Measurements from ENCODE around the gene HYOU1.
A peak's percentile ranks its signal among the peaks of the same experiment; 100 is the strongest.

HYOU1 gene

GRCh38 chr11:119092880-119093842, 36.2 kb upstream of the HYOU1 start:
- Mint-ChIP-seq H3K9me3 (no peaks in the 10 kb centered on the region), H3K4me3 (peak overlapping the region; percentile 97), H3K27ac (peak overlapping the region; percentile 88), H3K27me3 (peaks cover 9% of the 10 kb centered on the region), H3K4me1 (peaks cover 73% of the 10 kb centered on the region), H3K36me3 (peaks cover 60% of the 10 kb centered on the region)
- CTCF ChIA-PET = interaction anchor here (0.6 to 1.6 kb wide), 5 partner anchors 9 to 245 kb away, joined by 3 to 6 read pairs (median 3); partner anchors contain the start of genes C2CD2L and VPS11
- no peak for DNase-seq

- Mint-ChIP-seq H3K27ac (peak overlapping the region; percentile 69), H3K9me3 (no peaks in the 10 kb centered on the region), H3K4me3 (peak overlapping the region; percentile 97), H3K4me1 (peaks cover 77% of the 10 kb centered on the region), H3K27me3 (peaks cover 9% of the 10 kb centered on the region), H3K36me3 (peaks cover 53% of the 10 kb centered on the region)
- CTCF ChIA-PET = interaction anchor here (0.6 to 0.9 kb wide), 5 partner anchors 10 to 246 kb away, joined by 3 to 5 read pairs (median 3); partner anchors contain the start of genes C2CD2L, DPAGT1 and VPS11
- no peak for DNase-seq
Measured at GRCh38 chr11:119091966-119092879, 35.2 kb upstream of the HYOU1 start.

GRCh38 chr11:119091178-119091577, 34.2 kb upstream of the HYOU1 start:
- H3K4me3 Mint-ChIP-seq = no peak overlapping the region
- H3K9me3 Mint-ChIP-seq = no peaks in the 10 kb centered on the region
- peaks cover 9% of the 10 kb centered on the region for H3K27me3 Mint-ChIP-seq
- H3K27ac Mint-ChIP-seq = no peak overlapping the region
- no peak for DNase-seq
- H3K36me3 Mint-ChIP-seq = peaks cover 42% of the 10 kb centered on the region
- peaks cover 74% of the 10 kb centered on the region for H3K4me1 Mint-ChIP-seq
- CTCF ChIA-PET = interaction anchor here (0.9 kb wide), 1 partner anchor 11 kb away, joined by 3 read pairs; the partner anchor contains the start of gene DPAGT1

GRCh38 chr11:119089319-119089718, 32.3 kb upstream of the HYOU1 start:
- Mint-ChIP-seq H3K27me3 (no peaks in the 10 kb centered on the region), H3K4me3 (no peak overlapping the region), H3K9me3 (no peaks in the 10 kb centered on the region), H3K36me3 (peaks cover 29% of the 10 kb centered on the region), H3K4me1 (peaks cover 79% of the 10 kb centered on the region), H3K27ac (no peak overlapping the region)
- CTCF ChIA-PET = no interaction called here
- DNase-seq = no peak

- Mint-ChIP-seq H3K27me3 (no peaks in the 10 kb centered on the region), H3K4me1 (peaks cover 76% of the 10 kb centered on the region), H3K27ac (no peak overlapping the region), H3K9me3 (no peaks in the 10 kb centered on the region), H3K36me3 (peaks cover 20% of the 10 kb centered on the region), H3K4me3 (no peak overlapping the region)
- DNase-seq = no peak
- CTCF ChIA-PET = interaction anchor here (0.8 kb wide), 1 partner anchor 23 kb away, joined by 3 read pairs; no protein-coding TSS in a partner anchor
Measured at GRCh38 chr11:119088406-119088805, 31.4 kb upstream of the HYOU1 start.

- Mint-ChIP-seq H3K27ac (peak overlapping the region; percentile 64), H3K27me3 (no peaks in the 10 kb centered on the region), H3K4me1 (peaks cover 70% of the 10 kb centered on the region), H3K4me3 (no peak overlapping the region), H3K9me3 (no peaks in the 10 kb centered on the region), H3K36me3 (peaks cover 14% of the 10 kb centered on the region)
- no peak for DNase-seq
- CTCF ChIA-PET = interaction anchor here (0.8 to 1.0 kb wide), 2 partner anchors 12 to 22 kb away, joined by 3 read pairs; no protein-coding TSS in a partner anchor
Measured at GRCh38 chr11:119087747-119088241, 30.8 kb upstream of the HYOU1 start.

GRCh38 chr11:119087123-119087522, 30.1 kb upstream of the HYOU1 start:
- Mint-ChIP-seq H3K4me3 (no peak overlapping the region), H3K27ac (no peak overlapping the region), H3K9me3 (no peaks in the 10 kb centered on the region), H3K36me3 (peaks cover 9% of the 10 kb centered on the region), H3K27me3 (no peaks in the 10 kb centered on the region), H3K4me1 (peaks cover 63% of the 10 kb centered on the region)
- CTCF ChIA-PET = interaction anchor here (0.6 to 1.0 kb wide), 2 partner anchors 11 to 125 kb away, joined by 3 read pairs; no protein-coding TSS in a partner anchor
- DNase-seq = no peak

- Mint-ChIP-seq H3K4me1 (peaks cover 51% of the 10 kb centered on the region), H3K36me3 (peaks cover 14% of the 10 kb centered on the region), H3K27me3 (no peaks in the 10 kb centered on the region), H3K9me3 (no peaks in the 10 kb centered on the region), H3K4me3 (peak overlapping the region; percentile 98), H3K27ac (peak overlapping the region; percentile 91)
- CTCF ChIA-PET = interaction anchor here (0.7 to 1.7 kb wide), 8 partner anchors 14 to 253 kb away, joined by 3 to 7 read pairs (median 4); partner anchors contain the start of gene VPS11
- DNase-seq = no peak
Measured at GRCh38 chr11:119085437-119085847, 28.4 kb upstream of the HYOU1 start.

GRCh38 chr11:119084663-119085436, 27.8 kb upstream of the HYOU1 start, which contains the start of gene HMBS:
Gene HMBS, plus strand, starts transcription at chr11:119084881. Its CDS starts 153 bp downstream, at chr11:119085034.
- peak; percentile 91 for DNase-seq
- H3K27ac Mint-ChIP-seq = peak within 1 kb of the TSS; percentile 91
- H3K9me3 Mint-ChIP-seq = no peaks in the 10 kb centered on the region
- peaks cover 45% of the 10 kb centered on the region for H3K4me1 Mint-ChIP-seq
- H3K27me3 Mint-ChIP-seq = no peaks in the 10 kb centered on the region
- H3K4me3 Mint-ChIP-seq = peak within 1 kb of the TSS; percentile 98
- CTCF ChIA-PET = interaction anchor here (0.6 to 1.7 kb wide), 9 partner anchors 15 to 254 kb away, joined by 3 to 7 read pairs (median 3); partner anchors contain the start of gene VPS11
- peaks cover 16% of the 10 kb centered on the region for H3K36me3 Mint-ChIP-seq

GRCh38 chr11:119081682-119082260, 24.8 kb upstream of the HYOU1 start:
- no peaks in the 10 kb centered on the region for H3K27me3 Mint-ChIP-seq
- no peaks in the 10 kb centered on the region for H3K9me3 Mint-ChIP-seq
- DNase-seq = no peak
- H3K36me3 Mint-ChIP-seq = peaks cover 35% of the 10 kb centered on the region
- no peak overlapping the region for H3K4me3 Mint-ChIP-seq
- CTCF ChIA-PET = interaction anchor here (1.1 kb wide), 1 partner anchor 14 kb away, joined by 6 read pairs; the partner anchor contains the start of gene VPS11
- H3K27ac Mint-ChIP-seq = no peak overlapping the region
- H3K4me1 Mint-ChIP-seq = peaks cover 18% of the 10 kb centered on the region

GRCh38 chr11:119078675-119079420, 21.8 kb upstream of the HYOU1 start:
- CTCF ChIA-PET = no interaction called here
- no peak for DNase-seq
- H3K27me3 Mint-ChIP-seq = no peaks in the 10 kb centered on the region
- no peak overlapping the region for H3K27ac Mint-ChIP-seq
- H3K4me1 Mint-ChIP-seq = no peaks in the 10 kb centered on the region
- peaks cover 47% of the 10 kb centered on the region for H3K36me3 Mint-ChIP-seq
- no peak overlapping the region for H3K4me3 Mint-ChIP-seq
- H3K9me3 Mint-ChIP-seq = no peaks in the 10 kb centered on the region

GRCh38 chr11:119077839-119078238, 20.8 kb upstream of the HYOU1 start:
- Mint-ChIP-seq H3K36me3 (peaks cover 57% of the 10 kb centered on the region), H3K4me1 (no peaks in the 10 kb centered on the region), H3K27ac (peak overlapping the region; percentile 6), H3K27me3 (no peaks in the 10 kb centered on the region), H3K4me3 (no peak overlapping the region), H3K9me3 (no peaks in the 10 kb centered on the region)
- CTCF ChIA-PET = no interaction called here
- DNase-seq = no peak

All from activated naive CD4-positive, alpha-beta T cell treated with anti-CD3 and anti-CD28 coated beads, Interleukin-2, amount 10 ng/mL, durations not matched to agents 7 days and 5 days (primary cell).